Right lobe of liver (tissue), 4 donors: ENCODE measurements around the gene GCGR.

Source experiments
- POLR2A ChIP-seq: fragments of 450-650 bp; IDR thresholded peaks from one replicate; pipeline ENCODE4 v1.6.1; 2017; ENCODE audit warnings: antibody characterized with exemption, mild to moderate bottlenecking
- TF ChIP-seq, protein P1 (sequence below), 4 donors: fragments of 200-600 bp in 3 of 4; fragments of 450-650 bp in 1 of 4; IDR thresholded peaks; one replicate each; pipeline versions ENCODE4 v1.5.1 to v1.8.0; 2016 to 2022; ENCODE audit warnings: antibody characterized with exemption in 4 of 4, mild to moderate bottlenecking in 2 of 4
- donor health status: DM: no; HTN: no; CAD: no.
- donor health status: DM: no; HTN: no; CAD: no.
- donor health status: DM: no; HTN: yes; CAD: no.

DNA sequence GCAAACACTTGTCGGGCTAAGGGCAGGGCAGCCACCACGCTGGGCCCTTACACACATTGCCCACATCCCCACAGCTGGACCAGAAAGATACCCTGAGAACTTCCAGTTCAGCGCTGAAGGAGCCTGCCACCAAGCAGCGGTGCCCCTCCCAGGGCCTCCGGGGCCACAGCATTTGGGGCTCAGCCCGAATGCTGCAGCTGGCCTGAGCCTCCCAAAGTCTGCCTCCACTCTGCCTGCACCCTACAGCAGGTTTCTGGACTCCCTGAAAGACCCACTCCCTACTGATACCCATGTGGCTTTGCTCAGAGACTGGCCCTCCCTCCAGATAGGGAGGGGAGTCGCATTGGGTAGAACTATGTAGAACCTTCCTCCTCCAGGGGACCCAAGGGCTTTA, 27.6 kb downstream of the GCGR start:
- TF ChIP-seq, protein P1, sequence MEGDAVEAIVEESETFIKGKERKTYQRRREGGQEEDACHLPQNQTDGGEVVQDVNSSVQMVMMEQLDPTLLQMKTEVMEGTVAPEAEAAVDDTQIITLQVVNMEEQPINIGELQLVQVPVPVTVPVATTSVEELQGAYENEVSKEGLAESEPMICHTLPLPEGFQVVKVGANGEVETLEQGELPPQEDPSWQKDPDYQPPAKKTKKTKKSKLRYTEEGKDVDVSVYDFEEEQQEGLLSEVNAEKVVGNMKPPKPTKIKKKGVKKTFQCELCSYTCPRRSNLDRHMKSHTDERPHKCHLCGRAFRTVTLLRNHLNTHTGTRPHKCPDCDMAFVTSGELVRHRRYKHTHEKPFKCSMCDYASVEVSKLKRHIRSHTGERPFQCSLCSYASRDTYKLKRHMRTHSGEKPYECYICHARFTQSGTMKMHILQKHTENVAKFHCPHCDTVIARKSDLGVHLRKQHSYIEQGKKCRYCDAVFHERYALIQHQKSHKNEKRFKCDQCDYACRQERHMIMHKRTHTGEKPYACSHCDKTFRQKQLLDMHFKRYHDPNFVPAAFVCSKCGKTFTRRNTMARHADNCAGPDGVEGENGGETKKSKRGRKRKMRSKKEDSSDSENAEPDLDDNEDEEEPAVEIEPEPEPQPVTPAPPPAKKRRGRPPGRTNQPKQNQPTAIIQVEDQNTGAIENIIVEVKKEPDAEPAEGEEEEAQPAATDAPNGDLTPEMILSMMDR (IDR thresholded peaks at IDR 0.05) = no peak
- no peak for TF ChIP-seq POLR2A
